IMR-90 (cell line): ENCODE measurements around the gene TPST1. TPM values are rescaled to one million over a fixed set of nuclear protein-coding genes. Genes with fewer than 3 reads are reported as not detected.

Source experiments
- ATAC-seq: fragments of 200-7000 bp; cut with Tn5 transposase; 2 replicates; pipeline ENCODE4 v1.9.1; 2020; ENCODE audit warnings: low read depth, mild to moderate bottlenecking, moderate library complexity
- BruUV-seq: library from RNA; stranded (reverse); fragments of 400-500 nt; replicated peaks from 2 replicates; lab custom pipeline; 2021; lab: Mats Ljungman, UMichigan
- CTCF ChIA-PET: fragments of 300-600 bp; formaldehyde crosslinking; extraction: SDS; loops from one replicate; lab custom pipeline; 2021; ENCODE audit warnings: antibody characterized with exemption; lab: Yijun Ruan, JAX
- POLR2A ChIA-PET: fragments of 300-600 bp; sonication (Branson Sonifier 250); formaldehyde crosslinking; loops from one replicate; lab custom pipeline; 2022; ENCODE audit warnings: antibody characterized with exemption; ENCODE audit not compliant: unreplicated experiment; lab: Charles Lee
- DNase-seq: peaks from one replicate; pipeline ENCODE4 v3.0.0; 2013
- H2AFZ ChIP-seq: replicated peaks from 2 replicates; pipeline ENCODE3; 2013; ENCODE audit warnings: low read length, mild to moderate bottlenecking; ENCODE audit not compliant: poor library complexity
- H2AK5ac ChIP-seq: 2 replicates; pipeline ENCODE4 v1.6.1; 2013; ENCODE audit warnings: low read depth, low read length, inconsistent platforms
- H2AK9ac ChIP-seq: replicated peaks from 2 replicates; pipeline ENCODE3; 2013; ENCODE audit warnings: mild to moderate bottlenecking, low read depth, low read length, moderate library complexity; ENCODE audit not compliant: poor library complexity
- H2BK120ac ChIP-seq: 2 replicates; pipeline ENCODE4 v1.6.1; 2013; ENCODE audit warnings: low read depth, low read length, inconsistent platforms
- H2BK15ac ChIP-seq: 3 replicates; pipeline ENCODE4 v1.6.1; 2013; ENCODE audit warnings: low read depth, low read length, inconsistent platforms
- H2BK20ac ChIP-seq: 2 replicates; pipeline ENCODE4 v1.6.1; 2013; ENCODE audit warnings: low read depth, mild to moderate bottlenecking, inconsistent platforms, low read length, moderate library complexity
- H2BK5ac ChIP-seq: 2 replicates; pipeline ENCODE4 v1.6.1; 2013; ENCODE audit warnings: mild to moderate bottlenecking, low read depth, low read length, inconsistent platforms; ENCODE audit not compliant: poor library complexity, severe bottlenecking
- H3K14ac ChIP-seq: replicated peaks from 2 replicates; pipeline ENCODE4 v1.6.1; 2013; ENCODE audit warnings: low read depth, low read length, inconsistent platforms
- H3K18ac ChIP-seq: 2 replicates; pipeline ENCODE4 v1.6.1; 2013; ENCODE audit warnings: low read depth, low read length, control low read depth
- H3K23ac ChIP-seq: 2 replicates; pipeline ENCODE4 v1.6.1; 2013; ENCODE audit warnings: low read depth, low read length, inconsistent platforms
- H3K27ac ChIP-seq: 2 replicates; pipeline ENCODE4 v1.5.1; 2013; ENCODE audit warnings: mild to moderate bottlenecking, control low read depth, low read length; ENCODE audit not compliant: insufficient read depth
- H3K27me3 ChIP-seq: 2 replicates; pipeline ENCODE4 v1.6.1; 2013; ENCODE audit warnings: low read length; ENCODE audit not compliant: control insufficient read depth, insufficient read depth
- H3K36me3 ChIP-seq: 2 replicates; pipeline ENCODE4 v1.6.1; 2013; ENCODE audit warnings: low read length, mixed read lengths; ENCODE audit not compliant: control insufficient read depth, insufficient read depth
- H3K4ac ChIP-seq: 2 replicates; pipeline ENCODE4 v1.6.1; 2013; ENCODE audit warnings: low read depth, low read length, inconsistent platforms
- H3K4me1 ChIP-seq: 2 replicates; pipeline ENCODE4 v1.6.1; 2013; ENCODE audit warnings: low read length, mixed read lengths; ENCODE audit not compliant: control insufficient read depth, insufficient read depth
- H3K4me2 ChIP-seq: 2 replicates; pipeline ENCODE4 v1.6.1; 2013; ENCODE audit warnings: low read depth, mild to moderate bottlenecking, control low read depth, low read length, moderate library complexity
- H3K4me3 ChIP-seq: 2 replicates; pipeline ENCODE4 v1.5.1; 2013; ENCODE audit warnings: low read depth, mild to moderate bottlenecking, control low read depth, low read length, moderate library complexity; ENCODE audit not compliant: insufficient read depth
- H3K56ac ChIP-seq: 2 replicates; pipeline ENCODE4 v1.6.1; 2013; ENCODE audit warnings: low read length, inconsistent platforms; ENCODE audit not compliant: insufficient read depth; ENCODE audit errors: extremely low read depth
- H3K79me1 ChIP-seq, 2 experiments: 2 replicates each; pipeline ENCODE4 v1.6.1; 2013; ENCODE audit warnings: low read length in 2 of 2, inconsistent platforms in 1 of 2, low read depth in 1 of 2
- H3K9ac ChIP-seq: 2 replicates; pipeline ENCODE4 v1.6.1; 2013; ENCODE audit warnings: low read depth, low read length, control low read depth
- H3K9me1 ChIP-seq: 2 replicates; pipeline ENCODE4 v1.6.1; 2013; ENCODE audit warnings: low read length, inconsistent platforms; ENCODE audit not compliant: insufficient read depth
- H3K9me3 ChIP-seq: 2 replicates; pipeline ENCODE4 v1.6.1; 2013; ENCODE audit warnings: low read length; ENCODE audit not compliant: control insufficient read depth, insufficient read depth
- H4K20me1 ChIP-seq: 2 replicates; pipeline ENCODE4 v1.6.1; 2013; ENCODE audit warnings: low read length, inconsistent platforms; ENCODE audit not compliant: insufficient read depth
- H4K5ac ChIP-seq: 2 replicates; pipeline ENCODE4 v1.6.1; 2013; ENCODE audit warnings: mild to moderate bottlenecking, low read depth, low read length, control low read depth
- H4K8ac ChIP-seq, 2 experiments: 2 replicates each; pipeline ENCODE4 v1.6.1; 2013; ENCODE audit warnings: low read depth in 2 of 2, low read length in 2 of 2, control low read depth in 1 of 2, inconsistent platforms in 1 of 2
- H4K91ac ChIP-seq: 2 replicates; pipeline ENCODE4 v1.6.1; 2013; ENCODE audit warnings: low read depth, low read length, inconsistent platforms; ENCODE audit not compliant: insufficient read depth
- FOS ChIP-seq: fragments of 150-350 bp; IDR thresholded peaks from 2 replicates; pipeline ENCODE4 v1.6.1; 2016; ENCODE audit warnings: low read depth, low read length
- WGBS, 2 experiments: methylation state at CpG; one replicate each; pipeline versions ENCODE4 v1.1.5 to v1.1.7; 2013; ENCODE audit warnings: missing lambda C conversion rate in 2 of 2; ENCODE audit not compliant: insufficient read length in 1 of 2; ENCODE audit errors: extremely low coverage in 2 of 2; 5-methylcytosine and 5-hydroxymethylcytosine counted together
- dilution Hi-C: fragments of 300-500 bp; cut with HindIII; formaldehyde crosslinking; loops from one replicate; pipeline ENCODE4 v1.14.3; 2018; ENCODE audit warnings: low sequenced_read_pairs; ENCODE audit not compliant: unreplicated experiment
- in situ Hi-C: fragments of 300-500 bp; cut with MboI; formaldehyde crosslinking; loops from 3 replicates; pipeline ENCODE4 v1.14.3; 2019; ENCODE audit warnings: low sequenced_read_pairs, inconsistent platforms, mixed read lengths
- intact Hi-C: fragments of 100-400 bp; cut with micrococcal nuclease; formaldehyde crosslinking; loops from 2 replicates; pipeline ENCODE4 v1.10.0; 2022
- polyA plus RNA-seq, 3 experiments: library from polyadenylated mRNA; depleted of rRNA; stranded (reverse); fragments of >200 nt; gene quantifications; 2 replicates each; pipeline ENCODE4 v1.2.3, GENCODE V29; 2012; ENCODE audit warnings: low replicate concordance in 1 of 3
- total RNA-seq: library from RNA; depleted of rRNA; stranded (reverse); fragments of >200 nt; gene quantifications from 2 replicates; pipeline ENCODE4 v1.2.3, GENCODE V29; 2012
- TF ChIP-seq, protein P1 (sequence below): fragments of 150-350 bp; IDR thresholded peaks from 2 replicates; pipeline ENCODE4 v1.6.1; 2017; ENCODE audit warnings: mild to moderate bottlenecking, antibody characterized with exemption, low read length, low read depth

TPST1 gene
- total and polyA plus RNA-seq, 2 of the 4 experiments (the other 2 are of a cell fraction), result 37.7 to 58.6 TPM

DNA sequence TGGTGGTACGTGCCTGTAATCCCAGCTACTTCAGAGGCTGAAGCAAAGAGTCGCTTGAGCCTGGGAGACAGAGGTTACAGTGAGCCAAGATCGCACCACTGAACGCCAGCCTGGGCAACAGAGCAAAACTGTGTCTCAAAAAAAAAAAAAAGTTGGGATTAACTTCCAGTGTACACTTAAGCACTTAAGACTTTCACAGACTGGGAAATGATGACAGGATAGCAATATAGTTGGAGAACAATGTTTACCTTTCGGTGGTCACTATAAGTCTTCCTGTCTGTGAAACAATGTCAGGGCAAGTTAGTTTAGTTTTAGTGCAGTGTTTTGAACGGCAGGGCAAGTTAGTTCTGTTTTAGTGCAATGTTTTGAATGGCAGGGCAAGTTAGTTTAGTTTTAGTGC lies 130.2 kb downstream of the TPST1 start:
- Histone ChIP-seq H3K27me3 (no peaks in the 10 kb centered on the region), H4K91ac (no peak overlapping the region), H3K18ac (no peak overlapping the region), H3K79me1 (peaks cover 0 to 20% of the 10 kb centered on the region in 2 experiments; a peak in 2 of 4 replicates), H3K9ac (no peak overlapping the region), H2AK9ac (no peak overlapping the region), H3K36me3 (no peaks in the 10 kb centered on the region), H2BK15ac (no peak overlapping the region), H2BK5ac (no peak overlapping the region), H3K4me1 (peaks cover 3% of the 10 kb centered on the region; the same call in 1 of the 2 replicates), H3K56ac (no peak overlapping the region), H3K23ac (no peak overlapping the region), H3K4me2 (no peak overlapping the region), H3K27ac (no peak overlapping the region), H3K4me3 (no peak overlapping the region), H2AK5ac (peak overlapping the region; percentile 67; the same call in 1 of the 2 replicates), H4K20me1 (no peaks in the 10 kb centered on the region), H2BK20ac (no peak overlapping the region), H4K5ac (no peak overlapping the region), H2AFZ (no peak overlapping the region), H3K14ac (0 out of 2 replicates have a peak overlapping the region, but pooled peaks have one; percentile 34), H4K8ac (no peak overlapping the region), H3K9me1 (no peaks in the 10 kb centered on the region), H3K9me3 (peaks cover 5% of the 10 kb centered on the region; the same call in 1 of the 2 replicates), H2BK120ac (no peak overlapping the region), H3K4ac (no peak overlapping the region)
- in situ Hi-C loops (no loop called here), intact Hi-C loops (no loop called here), dilution Hi-C loops (no loop called here)
- DNase-seq (peak; percentile 20), ATAC-seq (no peak)
- ChIA-PET POLR2A (no interaction called here), CTCF (interaction anchor here (0.7 kb wide), 1 partner anchor 130 kb away, joined by 4 read pairs; the partner anchor contains the start of gene TPST1)
- WGBS, 2 experiments, result 92% methylated on average over 5 of the region's 6 CpGs; no CpG with 5 or more reads in 1 of the 2 experiments
- BruUV-seq, result no TSS peak
- TF ChIP-seq, protein P1, sequence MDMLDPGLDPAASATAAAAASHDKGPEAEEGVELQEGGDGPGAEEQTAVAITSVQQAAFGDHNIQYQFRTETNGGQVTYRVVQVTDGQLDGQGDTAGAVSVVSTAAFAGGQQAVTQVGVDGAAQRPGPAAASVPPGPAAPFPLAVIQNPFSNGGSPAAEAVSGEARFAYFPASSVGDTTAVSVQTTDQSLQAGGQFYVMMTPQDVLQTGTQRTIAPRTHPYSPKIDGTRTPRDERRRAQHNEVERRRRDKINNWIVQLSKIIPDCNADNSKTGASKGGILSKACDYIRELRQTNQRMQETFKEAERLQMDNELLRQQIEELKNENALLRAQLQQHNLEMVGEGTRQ, result no peak
- no peak for TF ChIP-seq FOS
